ENCODE data around the gene ALK. TPM values are rescaled to one million over a fixed set of nuclear protein-coding genes. Genes with fewer than 3 reads are reported as not detected.

Gene ALK
- total RNA-seq, 1 experiment from 2014 or later, result not detected

GRCh38 chr2:29241955-29242565 is 679.3 kb downstream of the ALK start:
- Histone ChIP-seq H3K27me3 (no peaks in the 10 kb centered on the region), H3K36me3 (no peaks in the 10 kb centered on the region), H3K9me3 (no peaks in the 10 kb centered on the region), H3K4me3 (no peak overlapping the region)
- no peak for DNase-seq

DNA sequence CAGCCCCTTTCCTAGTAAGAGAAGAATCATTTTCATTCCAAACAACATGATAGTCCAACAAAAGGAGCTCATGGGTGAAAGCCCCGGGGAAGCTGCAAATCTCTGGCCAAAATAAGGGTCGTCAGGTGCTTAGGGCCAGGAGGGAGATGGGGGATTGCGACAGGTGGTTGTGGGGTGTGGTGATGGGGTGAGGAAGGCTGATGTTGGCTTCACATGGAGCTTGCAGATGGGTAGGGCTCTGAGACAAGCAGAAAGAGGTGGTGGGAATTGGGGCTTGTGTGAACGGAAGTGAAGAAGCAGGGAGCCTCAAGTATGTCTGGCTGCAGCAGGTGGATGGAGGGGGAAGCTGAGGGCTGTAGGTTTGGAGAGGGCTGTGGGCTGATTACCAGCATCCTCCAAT is 680.0 kb downstream of the ALK start:
- Histone ChIP-seq H3K27me3 (no peaks in the 10 kb centered on the region), H3K36me3 (no peaks in the 10 kb centered on the region), H3K4me3 (no peak overlapping the region), H3K9me3 (no peaks in the 10 kb centered on the region)
- DNase-seq, result no peak

- Histone ChIP-seq H3K9me3 (no peaks in the 10 kb centered on the region), H3K27me3 (no peaks in the 10 kb centered on the region)
These were observed 680.8 kb downstream of the ALK start for GRCh38 chr2:29240601-29241000.

DNA sequence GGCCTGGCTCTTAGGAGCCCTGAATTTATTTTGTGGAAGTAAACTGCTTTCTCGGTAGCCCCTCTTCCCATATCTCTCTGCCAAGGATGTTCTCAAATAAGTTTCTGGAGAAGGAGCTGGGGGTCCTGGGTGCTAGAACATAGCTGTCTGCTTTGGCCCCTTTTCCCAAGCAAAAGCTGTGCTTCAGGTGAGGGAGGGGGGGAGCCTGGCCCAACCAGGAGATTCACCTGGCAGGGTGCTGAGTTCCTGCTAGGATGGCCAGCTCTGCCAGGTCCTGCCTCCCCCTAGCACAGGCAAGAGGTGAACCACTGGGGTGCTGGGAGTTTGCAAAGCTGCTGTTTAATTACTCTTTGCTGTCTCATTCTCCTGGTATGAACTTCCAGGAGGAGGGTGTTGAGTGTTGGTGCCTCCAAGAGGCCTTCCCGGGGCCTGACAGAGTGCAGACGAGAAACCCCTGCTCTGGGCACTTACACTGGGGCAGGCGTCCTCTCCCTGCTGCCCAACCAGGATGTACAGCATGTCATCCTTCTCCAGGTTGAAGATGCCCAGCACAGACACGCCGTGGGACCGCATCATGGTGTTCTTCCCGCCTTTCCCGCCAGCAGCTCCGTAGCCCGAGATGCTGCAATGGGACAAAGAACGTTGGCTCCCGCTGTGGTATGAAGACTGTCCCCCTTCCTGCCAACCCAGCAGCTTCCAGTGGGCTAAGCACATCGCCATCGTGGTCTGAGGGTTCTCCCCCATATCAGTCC is 682.0 kb downstream of the ALK start:
- Histone ChIP-seq H3K4me3 (no peak overlapping the region), H3K27me3 (no peaks in the 10 kb centered on the region)
- no peak for DNase-seq

More at GRCh38 chr2:29240601-29241000, 680.8 kb downstream of the ALK start:
- H3K36me3 ChIP-seq, result no peaks in the 10 kb centered on the region
- no peak overlapping the region for H3K4me3 ChIP-seq
- DNase-seq, result no peak

GRCh38 chr2:29238497-29238896 is 682.9 kb downstream of the ALK start:
- Histone ChIP-seq H3K36me3 (no peaks in the 10 kb centered on the region), H3K27me3 (no peaks in the 10 kb centered on the region), H3K4me3 (no peak overlapping the region), H3K9me3 (no peaks in the 10 kb centered on the region)
- peak; percentile 39 for DNase-seq

More for the DNA sequence above, 682.0 kb downstream of the ALK start:
- no peaks in the 10 kb centered on the region for H3K36me3 ChIP-seq
- H3K9me3 ChIP-seq, result no peaks in the 10 kb centered on the region

DNA sequence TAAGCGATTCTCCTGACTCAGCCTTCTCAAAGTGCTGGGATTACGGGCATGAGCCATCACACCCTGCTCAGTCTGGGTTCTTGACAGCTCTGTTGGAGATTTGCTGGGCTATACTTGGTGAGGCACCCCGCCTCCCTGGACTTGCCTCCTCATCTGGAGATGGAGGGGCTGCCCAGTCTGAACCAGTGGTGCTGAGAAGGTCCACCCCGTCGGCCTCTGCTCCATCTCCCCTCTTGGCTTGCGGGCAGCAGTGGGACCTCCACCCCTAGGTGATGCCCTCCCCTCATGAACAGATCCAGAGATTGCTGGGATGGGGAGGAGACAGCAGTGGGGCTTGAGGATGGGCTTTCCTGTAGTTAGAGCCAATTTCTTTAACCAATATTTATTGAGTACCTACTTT is 685.3 kb downstream of the ALK start:
- no peaks in the 10 kb centered on the region for H3K36me3 ChIP-seq
- H3K4me3 ChIP-seq, result no peak overlapping the region
- H3K27me3 ChIP-seq, result no peaks in the 10 kb centered on the region
- no peaks in the 10 kb centered on the region for H3K9me3 ChIP-seq
- no peak for DNase-seq

GRCh38 chr2:29235411-29235810 is 686.0 kb downstream of the ALK start:
- Histone ChIP-seq H3K9me3 (no peaks in the 10 kb centered on the region), H3K36me3 (no peaks in the 10 kb centered on the region), H3K4me3 (no peak overlapping the region), H3K27me3 (no peaks in the 10 kb centered on the region)
- no peak for DNase-seq

DNA sequence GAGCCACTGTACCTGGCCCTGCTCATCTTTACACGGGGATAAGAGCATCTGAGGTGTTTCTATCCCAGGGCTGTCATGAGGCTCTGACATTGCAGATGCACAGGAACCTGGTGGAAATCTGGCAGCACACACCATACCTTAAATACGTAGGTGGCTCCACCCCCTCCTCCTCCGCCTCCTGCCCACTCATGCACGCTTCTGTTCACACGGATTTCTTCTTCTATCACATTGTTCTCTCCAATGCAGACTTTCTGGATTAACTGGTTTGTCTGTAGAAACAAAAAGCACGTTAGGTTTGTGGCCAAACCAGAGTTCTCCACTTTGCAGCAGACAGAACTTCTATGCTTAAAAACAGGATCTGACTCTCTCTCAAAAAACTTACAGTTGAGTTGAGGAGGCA is 688.0 kb downstream of the ALK start:
- Histone ChIP-seq H3K36me3 (no peaks in the 10 kb centered on the region), H3K27me3 (no peaks in the 10 kb centered on the region), H3K9me3 (no peaks in the 10 kb centered on the region), H3K4me3 (no peak overlapping the region)
- no peak for DNase-seq

GRCh38 chr2:29232041-29232440 is 689.3 kb downstream of the ALK start:
- Histone ChIP-seq H3K4me3 (no peak overlapping the region), H3K9me3 (no peaks in the 10 kb centered on the region), H3K27me3 (no peaks in the 10 kb centered on the region), H3K36me3 (no peaks in the 10 kb centered on the region)
- DNase-seq, result no peak

DNA sequence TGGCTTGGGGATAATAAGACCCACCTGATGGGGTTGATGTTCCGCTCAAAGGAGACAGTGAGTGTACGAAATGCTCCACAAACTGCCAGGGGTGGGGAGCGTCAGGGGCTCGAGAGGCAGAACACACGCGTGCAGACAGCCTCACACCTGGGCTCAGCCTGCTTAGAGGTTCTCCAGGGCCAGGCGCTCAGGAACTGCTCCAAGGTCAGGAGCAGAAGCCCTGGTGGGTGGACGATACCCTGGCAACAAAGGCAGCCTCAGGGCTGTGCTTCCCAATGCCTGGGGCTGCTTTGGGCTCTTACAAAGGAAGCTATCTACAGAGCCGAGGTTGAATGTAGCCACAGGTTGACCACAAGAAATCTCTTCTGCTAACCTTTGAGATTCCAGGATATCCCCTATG is 691.7 kb downstream of the ALK start:
- H3K4me3 ChIP-seq, result no peak overlapping the region
- no peaks in the 10 kb centered on the region for H3K9me3 ChIP-seq
- H3K27me3 ChIP-seq, result no peaks in the 10 kb centered on the region
- H3K36me3 ChIP-seq, result no peaks in the 10 kb centered on the region
- DNase-seq, result no peak

- Histone ChIP-seq H3K9me3 (no peaks in the 10 kb centered on the region), H3K4me3 (no peak overlapping the region), H3K27me3 (no peaks in the 10 kb centered on the region), H3K36me3 (no peaks in the 10 kb centered on the region)
- no peak for DNase-seq
These were observed 692.4 kb downstream of the ALK start for GRCh38 chr2:29228947-29229346.

- H3K27me3 ChIP-seq, result no peaks in the 10 kb centered on the region
- H3K4me3 ChIP-seq, result no peak overlapping the region
- no peaks in the 10 kb centered on the region for H3K36me3 ChIP-seq
- peak; percentile 40 for DNase-seq
- H3K9me3 ChIP-seq, result no peaks in the 10 kb centered on the region
These were observed 693.3 kb downstream of the ALK start for GRCh38 chr2:29227935-29228675.

- Histone ChIP-seq H3K4me3 (no peak overlapping the region), H3K36me3 (no peaks in the 10 kb centered on the region), H3K9me3 (no peaks in the 10 kb centered on the region), H3K27me3 (no peaks in the 10 kb centered on the region)
- no peak for DNase-seq
These were observed 694.6 kb downstream of the ALK start for GRCh38 chr2:29226808-29227207.

- DNase-seq, result no peak
- Histone ChIP-seq H3K4me3 (no peak overlapping the region), H3K36me3 (no peaks in the 10 kb centered on the region), H3K9me3 (no peaks in the 10 kb centered on the region), H3K27me3 (no peaks in the 10 kb centered on the region)
These were observed 695.0 kb downstream of the ALK start for GRCh38 chr2:29226375-29226774.

DNA sequence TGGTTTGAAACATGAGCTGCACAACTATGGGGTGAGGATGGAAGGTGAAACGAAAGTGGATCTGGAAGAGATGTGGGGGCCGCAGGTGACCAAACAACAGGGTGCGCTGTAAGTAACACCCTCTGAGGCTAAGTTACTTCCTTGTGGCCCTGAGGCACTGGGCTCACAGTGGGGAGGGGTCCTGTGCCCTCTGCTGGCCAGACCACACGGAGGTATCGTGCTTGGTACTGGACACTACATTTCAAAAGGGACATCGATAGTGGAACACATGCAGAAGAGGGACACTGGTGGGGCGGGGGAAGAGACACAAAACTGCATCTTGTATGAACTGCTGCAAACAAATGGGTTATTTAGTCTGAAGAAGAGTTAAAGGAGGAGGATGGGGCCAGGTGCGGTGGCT is 695.6 kb downstream of the ALK start:
- Histone ChIP-seq H3K36me3 (no peaks in the 10 kb centered on the region), H3K27me3 (no peaks in the 10 kb centered on the region)
- no peak for DNase-seq

DNA sequence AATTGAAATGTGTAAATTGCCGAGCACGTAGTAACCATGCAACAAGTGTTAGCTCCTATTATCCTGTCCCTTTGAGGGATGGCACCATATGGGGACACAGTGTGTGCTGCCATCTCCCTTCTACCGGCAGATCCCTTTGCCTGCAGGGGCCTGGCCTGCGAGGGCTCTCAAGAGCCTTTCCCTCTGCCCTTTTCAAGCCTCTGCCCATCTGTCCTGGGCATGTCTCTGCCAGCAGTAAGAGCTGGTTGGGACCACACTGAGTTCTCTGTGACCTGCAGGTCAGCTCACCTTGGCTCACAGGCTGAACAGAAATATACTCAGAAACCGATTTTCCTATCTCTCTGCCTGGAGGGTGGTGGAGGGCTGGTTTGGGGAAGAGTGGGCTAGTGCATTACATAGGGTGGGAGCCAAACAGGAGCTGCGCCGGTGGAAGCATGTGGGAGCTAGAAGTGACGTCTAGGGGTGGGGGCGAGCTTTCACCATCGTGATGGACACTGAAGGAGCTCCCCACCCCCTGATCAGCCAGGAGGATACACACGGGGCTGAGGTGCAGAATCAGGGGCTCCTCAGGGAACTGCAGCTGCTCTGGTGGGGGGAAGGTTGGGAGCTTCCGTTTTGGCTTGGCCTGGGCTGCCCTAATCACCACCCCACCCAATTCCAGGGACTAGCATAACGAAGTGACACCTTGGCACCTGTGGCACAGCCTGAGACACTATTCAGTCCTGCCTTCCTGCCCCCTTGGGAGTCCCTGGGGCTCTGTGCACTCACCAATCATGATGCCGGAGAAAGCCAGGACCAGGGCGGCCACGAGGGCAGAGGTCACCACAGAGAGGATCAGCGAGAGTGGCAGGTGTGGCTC is 696.5 kb downstream of the ALK start:
- no peaks in the 10 kb centered on the region for H3K9me3 ChIP-seq
- H3K27me3 ChIP-seq, result no peaks in the 10 kb centered on the region
- no peaks in the 10 kb centered on the region for H3K36me3 ChIP-seq
- no peak for DNase-seq
- no peak overlapping the region for H3K4me3 ChIP-seq

More for the DNA sequence above, 695.6 kb downstream of the ALK start:
- no peak overlapping the region for H3K4me3 ChIP-seq
- H3K9me3 ChIP-seq, result no peaks in the 10 kb centered on the region

Measured in MG63 (cell line).